ENCODE results near the gene KDM3B.

KDM3B gene

GRCh38 chr5:138438003-138438723 lies 85.7 kb downstream of the KDM3B start:
- TF ChIP-seq POLR2A (IDR thresholded peaks at IDR 0.05; ENCODE audit: extremely low read depth, insufficient read length) (no peak), MYC (IDR thresholded peaks at IDR 0.05; ENCODE audit: low read depth, low read length) (no peak), CTCF (IDR thresholded peaks at IDR 0.05; ENCODE audit: low read depth, low read length) (no peak), MAX (IDR thresholded peaks at IDR 0.05; ENCODE audit: low read depth, low read length) (no peak)
- DNase-seq (ENCODE audit: low read depth), result no peak
- peak overlapping the region; percentile 41 for H3K4me3 ChIP-seq (ENCODE audit: low read depth, low read length)

- peak; percentile 78 for DNase-seq (ENCODE audit: low read depth)
- no peak for TF ChIP-seq POLR2A (IDR thresholded peaks at IDR 0.05; ENCODE audit: extremely low read depth, insufficient read length)
- no peak for TF ChIP-seq MYC (IDR thresholded peaks at IDR 0.05; ENCODE audit: low read depth, low read length)
- peak within 1 kb of the TSS; percentile 41 for H3K4me3 ChIP-seq (ENCODE audit: low read depth, low read length)
Observed at GRCh38 chr5:138438724-138439476, 86.4 kb downstream of the KDM3B start, which contains the start of gene REEP2. REEP2 (plus strand) TSS chr5:138439057; CDS start chr5:138439209, 152 bp downstream.

- H3K4me3 ChIP-seq (ENCODE audit: low read depth, low read length), result no peak overlapping the region
- DNase-seq (ENCODE audit: low read depth), result no peak
- TF ChIP-seq MAX (IDR thresholded peaks at IDR 0.05; ENCODE audit: low read depth, low read length) (no peak), MYC (IDR thresholded peaks at IDR 0.05; ENCODE audit: low read depth, low read length) (no peak), CTCF (IDR thresholded peaks at IDR 0.05; ENCODE audit: low read depth, low read length) (no peak), POLR2A (IDR thresholded peaks at IDR 0.05; ENCODE audit: extremely low read depth, insufficient read length) (no peak)
Observed at GRCh38 chr5:138439477-138440158, 87.1 kb downstream of the KDM3B start.

- TF ChIP-seq MYC (IDR thresholded peaks at IDR 0.05; ENCODE audit: low read depth, low read length), result no peak
- no peak for TF ChIP-seq MAX (IDR thresholded peaks at IDR 0.05; ENCODE audit: low read depth, low read length)
- no peak for TF ChIP-seq POLR2A (IDR thresholded peaks at IDR 0.05; ENCODE audit: extremely low read depth, insufficient read length)
- DNase-seq (ENCODE audit: low read depth), result no peak
- no peak overlapping the region for H3K4me3 ChIP-seq (ENCODE audit: low read depth, low read length)
Observed at GRCh38 chr5:138440159-138441073, 87.9 kb downstream of the KDM3B start.

- TF ChIP-seq CTCF (IDR thresholded peaks at IDR 0.05; ENCODE audit: low read depth, low read length) (no peak), MYC (IDR thresholded peaks at IDR 0.05; ENCODE audit: low read depth, low read length) (no peak), MAX (IDR thresholded peaks at IDR 0.05; ENCODE audit: low read depth, low read length) (no peak), POLR2A (IDR thresholded peaks at IDR 0.05; ENCODE audit: extremely low read depth, insufficient read length) (no peak)
- DNase-seq (ENCODE audit: low read depth), result no peak
- no peak overlapping the region for H3K4me3 ChIP-seq (ENCODE audit: low read depth, low read length)
Observed at GRCh38 chr5:138441221-138441620, 88.7 kb downstream of the KDM3B start.

All from NB4 (cell line).